SK-N-SH (cell line): ENCODE data around the gene RFX4. TPM values are rescaled to one million over a fixed set of nuclear protein-coding genes. Genes with fewer than 3 reads are reported as not detected.
"Not testable (repeated sequence)": the region's sequence is repeated elsewhere in the genome, so short reads cannot be mapped to it uniquely, and the experiment has no call there.

Experiments
- CTCF ChIA-PET: fragments of 300-600, 350-600 bp; formaldehyde crosslinking; extraction: SDS; loops from one replicate; lab custom pipeline; 2021; lab: Yijun Ruan, JAX
- POLR2A ChIA-PET: fragments of 350-600 bp; sonication (Branson Sonifier 250); formaldehyde crosslinking; extraction: SDS; loops from one replicate; lab custom pipeline; 2020; ENCODE audit warnings: antibody characterized with exemption, inconsistent platforms; lab: Yijun Ruan, JAX
- DNase-seq: peaks from one replicate; pipeline ENCODE4 v3.0.0; 2012
- H2AFZ ChIP-seq: fragments of 200-600 bp; sonication (generic); 2 replicates; pipeline ENCODE4 v1.8.1; 2016; ENCODE audit warnings: antibody characterized with exemption, mild to moderate bottlenecking, low read depth
- H3F3A ChIP-seq: fragments of 200-600 bp; sonication (generic); replicated peaks from 2 replicates; pipeline ENCODE3; 2016; ENCODE audit warnings: antibody characterized with exemption, mild to moderate bottlenecking; ENCODE audit not compliant: insufficient read depth
- H3K27ac ChIP-seq, 2 experiments: fragments of 200-500 bp in 1 of 2; fragments of 200-600 bp in 1 of 2; sonication (Bioruptor generic) in 1 of 2; sonication (generic), shearing (Covaris generic) in 1 of 2; 2 replicates each; pipeline versions ENCODE4 v1.5.1 to v1.6.1; 2014 to 2016; ENCODE audit warnings: low read depth in 2 of 2, inconsistent platforms in 1 of 2, low read length in 1 of 2, mild to moderate bottlenecking in 1 of 2, mixed read lengths in 1 of 2
- H3K27me3 ChIP-seq: fragments of 200-600 bp; sonication (generic), shearing (Covaris generic); 2 replicates; pipeline ENCODE4 v1.6.1; 2016; ENCODE audit warnings: mixed run types; ENCODE audit not compliant: insufficient read depth
- H3K36me3 ChIP-seq, 2 experiments: fragments of 200-500 bp in 1 of 2; fragments of 200-600 bp in 1 of 2; sonication (Bioruptor generic) in 1 of 2; sonication (generic) in 1 of 2; replicated peaks in 1 of 2; 2 replicates each; pipeline versions ENCODE3 to v1.5.1; 2014 to 2016; ENCODE audit warnings: low read length in 1 of 2, mild to moderate bottlenecking in 1 of 2; ENCODE audit not compliant: insufficient read depth in 2 of 2, control insufficient read depth in 1 of 2
- H3K4me1 ChIP-seq, 2 experiments: fragments of 200-500 bp in 1 of 2; fragments of 200-600 bp in 1 of 2; sonication (Bioruptor generic) in 1 of 2; sonication (generic), shearing (Covaris generic) in 1 of 2; 2 replicates each; pipeline versions ENCODE4 v1.5.1 to v1.6.1; 2014 to 2016; ENCODE audit warnings: low read depth in 1 of 2, low read length in 1 of 2, mixed run types in 1 of 2; ENCODE audit not compliant: insufficient read depth in 2 of 2, control insufficient read depth in 1 of 2
- H3K4me2 ChIP-seq: fragments of 200-600 bp; sonication (generic), shearing (Covaris generic); 2 replicates; pipeline ENCODE4 v1.6.1; 2017; ENCODE audit warnings: mixed run types
- H3K4me3 ChIP-seq, 2 experiments: fragments of 200-500 bp in 1 of 2; fragments of 200-600 bp in 1 of 2; sonication (Bioruptor generic) in 1 of 2; sonication (generic), shearing (Covaris generic) in 1 of 2; 2 replicates each; pipeline versions ENCODE4 v1.5.1 to v1.8.1; 2014 to 2016; ENCODE audit warnings: low read depth in 2 of 2, inconsistent platforms in 1 of 2, low read length in 1 of 2, mild to moderate bottlenecking in 1 of 2, mixed read lengths in 1 of 2, moderate library complexity in 1 of 2
- H3K79me2 ChIP-seq: fragments of 200-600 bp; sonication (generic); 2 replicates; pipeline ENCODE4 v1.8.1; 2017; ENCODE audit warnings: mild to moderate bottlenecking; ENCODE audit not compliant: insufficient read depth
- H3K9ac ChIP-seq: fragments of 200-600 bp; sonication (generic); 2 replicates; pipeline ENCODE4 v1.6.1; 2017; ENCODE audit warnings: mixed run types
- H3K9me2 ChIP-seq: fragments of 200-600 bp; sonication (generic); 2 replicates; pipeline ENCODE4 v1.6.1; 2017; ENCODE audit warnings: mixed run types
- H3K9me3 ChIP-seq: fragments of 200-600 bp; sonication (generic); 2 replicates; pipeline ENCODE4 v1.6.1; 2017; ENCODE audit warnings: mixed run types, mild to moderate bottlenecking, moderate library complexity
- H4K20me1 ChIP-seq: fragments of 200-600 bp; sonication (generic); 2 replicates; pipeline ENCODE4 v1.6.1; 2017; ENCODE audit warnings: mild to moderate bottlenecking, mixed run types; ENCODE audit not compliant: insufficient read depth
- ELF1 ChIP-seq: IDR thresholded peaks from 2 replicates; pipeline ENCODE4 v1.4.0; 2012
- EP300 ChIP-seq, 2 experiments: IDR thresholded peaks; 2 replicates each; pipeline versions ENCODE4 v1.4.0 to v1.6.1; 2012; ENCODE audit warnings: borderline replicate concordance in 1 of 2, low read depth in 1 of 2, low read length in 1 of 2
- EZH2phosphoT487 ChIP-seq: fragments of 200-600 bp; sonication (generic); IDR thresholded peaks from 2 replicates; pipeline ENCODE4 v1.6.1; 2017; ENCODE audit warnings: low read depth, mixed run types, mild to moderate bottlenecking, antibody characterized with exemption, moderate library complexity, borderline replicate concordance
- GABPA ChIP-seq: IDR thresholded peaks from 2 replicates; pipeline ENCODE4 v1.4.0; 2012; ENCODE audit warnings: low read depth, mild to moderate bottlenecking
- JUND ChIP-seq: IDR thresholded peaks from 2 replicates; pipeline ENCODE4 v1.4.0; 2012
- MAX ChIP-seq: IDR thresholded peaks from 2 replicates; pipeline ENCODE4 v1.4.0; 2012; ENCODE audit warnings: low read depth
- NFIC ChIP-seq: IDR thresholded peaks from 2 replicates; pipeline ENCODE4 v1.4.0; 2012; ENCODE audit warnings: borderline replicate concordance
- PBX3 ChIP-seq: IDR thresholded peaks from 2 replicates; pipeline ENCODE4; 2012
- POLR2AphosphoS5 ChIP-seq: IDR thresholded peaks from 2 replicates; pipeline ENCODE4 v1.6.1; 2012; ENCODE audit warnings: low read depth, low read length
- RAD21 ChIP-seq: IDR thresholded peaks from 2 replicates; pipeline ENCODE4 v1.6.1; 2012; ENCODE audit warnings: mild to moderate bottlenecking, low read length
- REST ChIP-seq: IDR thresholded peaks from 2 replicates; pipeline ENCODE4 v1.6.1; 2012; ENCODE audit warnings: mild to moderate bottlenecking, low read depth, low read length, moderate library complexity
- RFX5 ChIP-seq: IDR thresholded peaks from 2 replicates; pipeline ENCODE4 v1.6.1; 2012; ENCODE audit warnings: mild to moderate bottlenecking, improper control_type of control experiment, low read length
- SIN3A ChIP-seq: IDR thresholded peaks from 2 replicates; pipeline ENCODE4 v1.6.1; 2012; ENCODE audit warnings: low read depth, mild to moderate bottlenecking, low read length, moderate library complexity, borderline replicate concordance
- TCF12 ChIP-seq: IDR thresholded peaks from 2 replicates; pipeline ENCODE4 v1.4.0; 2012
- USF2 ChIP-seq: fragments of 150-350 bp; IDR thresholded peaks from 2 replicates; pipeline ENCODE4 v1.6.1; 2017; ENCODE audit warnings: antibody characterized with exemption, low read length, low read depth, borderline replicate concordance
- ZBTB33 ChIP-seq: IDR thresholded peaks from 2 replicates; pipeline ENCODE4 v1.4.0; 2012; ENCODE audit warnings: low read depth, borderline replicate concordance
- WGBS: methylation state at CpG from one replicate; pipeline ENCODE4 v1.1.6; 2017; ENCODE audit warnings: low lambda C conversion rate; 5-methylcytosine and 5-hydroxymethylcytosine counted together
- polyA plus RNA-seq, 3 experiments: library from polyadenylated mRNA; depleted of rRNA; stranded (reverse); fragments of >200 nt; gene quantifications; 2 replicates each; pipeline ENCODE4 v1.2.3, GENCODE V29; 2012

The RFX4 gene
- polyA plus RNA-seq, 1 of the 3 experiments (the other 2 are of a cell fraction), result not detected

GRCh38 chr12:106605254-106605653 lies 22.4 kb downstream of the RFX4 start:
- CTCF ChIA-PET, result no interaction called here
- Histone ChIP-seq H3K27ac (no peak overlapping the region), H3F3A (no peaks in the 10 kb centered on the region), H3K9me3 (no peaks in the 10 kb centered on the region), H3K9ac (no peak overlapping the region), H3K9me2 (no peaks in the 10 kb centered on the region), H3K36me3 (no peaks in the 10 kb centered on the region), H2AFZ (no peak overlapping the region), H3K79me2 (no peaks in the 10 kb centered on the region), H3K4me3 (no peak overlapping the region), H3K4me1 (no peaks in the 10 kb centered on the region), H4K20me1 (no peaks in the 10 kb centered on the region), H3K27me3 (no peaks in the 10 kb centered on the region; the same call in 1 of the 2 replicates), H3K4me2 (no peak overlapping the region)
- no peak for TF ChIP-seq PBX3
- no peak for TF ChIP-seq MAX
- no peak for TF ChIP-seq REST
- no peak for TF ChIP-seq RFX5
- no peak for TF ChIP-seq RAD21
- TF ChIP-seq USF2, result no peak
- TF ChIP-seq NFIC, result no peak
- TF ChIP-seq GABPA, result no peak
- no peak for TF ChIP-seq EZH2phosphoT487
- TF ChIP-seq ZBTB33, result no peak
- TF ChIP-seq TCF12, result no peak
- TF ChIP-seq ELF1, result no peak
- no peak for TF ChIP-seq POLR2AphosphoS5
- TF ChIP-seq JUND, result no peak
- no peak for TF ChIP-seq SIN3A
- TF ChIP-seq EP300 (IDR thresholded peaks at IDR 0.05; ENCODE audit: borderline replicate concordance in 1 of 2, low read depth in 1 of 2, low read length in 1 of 2), result no peak
- 26% methylated on average over 2 of the region's 2 CpGs for WGBS
- DNase-seq, result no peak
- POLR2A ChIA-PET, result no interaction called here

GRCh38 chr12:106620588-106620987 lies 37.8 kb downstream of the RFX4 start:
- H3K9ac ChIP-seq, H3K9me3 ChIP-seq, H3K4me1 ChIP-seq, H3K4me2 ChIP-seq, H3K36me3 ChIP-seq, H3K27ac ChIP-seq, DNase-seq, POLR2A ChIA-PET, H4K20me1 ChIP-seq, H3F3A ChIP-seq, H3K79me2 ChIP-seq, H2AFZ ChIP-seq, H3K9me2 ChIP-seq, CTCF ChIA-PET, H3K27me3 ChIP-seq, H3K4me3 ChIP-seq: not testable (repeated sequence)
- 43% methylated on average over 5 of the region's 5 CpGs for WGBS
